SU-DHL-6 (cell line): ENCODE data around the gene COA8.

Experiments used
- H2AFZ ChIP-seq: fragments of 200-600 bp; sonication (generic); 2 replicates; pipeline ENCODE4 v1.6.1; 2014; ENCODE audit warnings: low read depth, mild to moderate bottlenecking, moderate library complexity, mixed read lengths, antibody characterized with exemption, low read length; ENCODE audit not compliant: severe bottlenecking
- H3F3A ChIP-seq: fragments of 200-600 bp; shearing (Covaris generic); 2 replicates; pipeline ENCODE4 v1.6.0; 2016; ENCODE audit warnings: antibody characterized with exemption, mild to moderate bottlenecking; ENCODE audit not compliant: insufficient read depth
- H3K27ac ChIP-seq: fragments of 200-600 bp; sonication (generic); 2 replicates; pipeline ENCODE4 v1.5.1; 2016; ENCODE audit warnings: low read depth, mild to moderate bottlenecking, low read length, moderate library complexity, mixed read lengths
- H3K27me3 ChIP-seq: fragments of 200-600 bp; sonication (generic), shearing (Covaris generic); 2 replicates; pipeline ENCODE4 v1.6.0; 2014; ENCODE audit warnings: mild to moderate bottlenecking, low read length
- H3K36me3 ChIP-seq: fragments of 200-600 bp; sonication (generic); 2 replicates; pipeline ENCODE4 v1.6.1; 2014; ENCODE audit warnings: mild to moderate bottlenecking, low read length, mixed read lengths
- H3K4me2 ChIP-seq: fragments of 300-600, 200-600 bp; shearing (Covaris generic), sonication (generic); 2 replicates; pipeline ENCODE4 v1.6.0; 2014; ENCODE audit warnings: low read length, low read depth, mild to moderate bottlenecking; ENCODE audit not compliant: poor library complexity, severe bottlenecking
- H3K4me3 ChIP-seq: fragments of 200-600 bp; sonication (generic); 2 replicates; pipeline ENCODE4 v1.5.1; 2014; ENCODE audit warnings: antibody characterized with exemption, low read length, mild to moderate bottlenecking, mixed read lengths; ENCODE audit not compliant: insufficient read depth, poor library complexity, severe bottlenecking
- H3K79me2 ChIP-seq: fragments of 200-600 bp; sonication (generic); 2 replicates; pipeline ENCODE4 v1.6.1; 2014; ENCODE audit warnings: mild to moderate bottlenecking, low read length, moderate library complexity; ENCODE audit not compliant: insufficient read depth
- H3K9ac ChIP-seq: fragments of 200-600 bp; sonication (generic); 2 replicates; pipeline ENCODE4 v1.7.0; 2014; ENCODE audit warnings: mild to moderate bottlenecking, low read length
- H3K9me2 ChIP-seq: fragments of 200-600 bp; sonication (generic); replicated peaks from 2 replicates; pipeline ENCODE4 v1.6.1; 2014; ENCODE audit warnings: low read length; ENCODE audit not compliant: insufficient read depth
- H3K9me3 ChIP-seq: fragments of 200-600 bp; sonication (generic); 2 replicates; pipeline ENCODE4 v1.6.1; 2014; ENCODE audit warnings: low read length, mixed read lengths; ENCODE audit not compliant: insufficient read depth
- H4K20me1 ChIP-seq: fragments of 200-600 bp; sonication (generic); 2 replicates; pipeline ENCODE4 v1.6.1; 2014; ENCODE audit warnings: low read depth, mild to moderate bottlenecking, antibody characterized with exemption, low read length, moderate library complexity, mixed read lengths
- EZH2phosphoT487 ChIP-seq: fragments of 200-600 bp; sonication (generic), shearing (Covaris generic); conservative IDR thresholded peaks from 2 replicates; pipeline ENCODE4 v1.6.1; 2018; ENCODE audit warnings: mild to moderate bottlenecking, antibody characterized with exemption, low read length, moderate library complexity, mixed read lengths
- TF ChIP-seq, protein P1 (sequence below): fragments of 200-600 bp; sonication (generic); IDR thresholded peaks from one replicate; pipeline ENCODE4 v1.5.1; 2017; ENCODE audit warnings: antibody characterized with exemption, mild to moderate bottlenecking, low read length, moderate library complexity; ENCODE audit not compliant: insufficient read depth, poor library complexity, severe bottlenecking

COA8 gene

DNA sequence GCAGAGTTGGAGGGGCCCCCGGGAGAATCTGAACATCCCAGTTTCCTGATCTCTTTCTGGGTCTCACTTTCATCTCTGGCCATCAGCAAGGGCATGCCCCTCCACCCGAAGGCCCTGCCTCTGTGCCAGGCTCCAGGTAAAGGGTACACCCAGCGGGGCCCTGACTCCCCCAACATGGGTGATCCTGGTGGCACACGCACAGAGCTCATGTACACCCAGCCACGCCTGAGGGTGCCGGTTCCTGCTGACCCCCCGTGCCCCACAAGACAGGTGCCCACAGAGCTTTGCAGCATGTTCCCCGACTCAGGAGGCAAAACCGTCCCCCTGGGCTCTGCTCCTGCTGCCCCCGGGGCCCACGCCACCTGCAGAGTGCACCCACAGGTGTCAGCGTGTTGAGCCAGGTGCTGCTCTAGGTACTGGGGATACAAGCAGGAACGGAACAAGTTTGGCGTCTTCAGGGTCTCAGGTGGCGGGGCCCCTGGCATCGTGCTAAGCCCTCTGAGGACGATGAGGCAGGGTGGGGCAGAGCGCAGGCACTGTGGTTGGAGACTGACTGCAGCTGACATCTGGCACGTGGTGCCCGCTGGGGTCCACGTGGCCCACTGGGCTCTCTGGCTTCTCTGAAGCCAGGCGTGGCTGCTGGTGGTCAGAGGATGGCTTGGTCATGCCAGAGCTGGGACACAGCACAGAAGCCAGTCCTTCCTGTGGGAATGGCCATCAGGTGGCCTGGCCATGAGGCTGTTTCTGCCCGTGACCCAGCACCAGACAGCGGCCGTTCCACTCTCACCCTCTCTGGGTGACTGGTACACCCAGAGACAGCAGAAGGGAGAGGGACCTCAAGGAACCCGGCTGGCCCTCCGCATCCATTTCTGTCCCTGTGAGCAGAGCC is 14.1 kb upstream of the COA8 start:
- Histone ChIP-seq H3K4me3 (no peak overlapping the region), H3K9me3 (no peaks in the 10 kb centered on the region), H3K79me2 (no peaks in the 10 kb centered on the region), H4K20me1 (no peaks in the 10 kb centered on the region), H3K9ac (no peak overlapping the region), H3K27me3 (no peaks in the 10 kb centered on the region), H3K27ac (no peak overlapping the region), H3K4me2 (no peak overlapping the region), H2AFZ (no peak overlapping the region), H3K9me2 (no peaks in the 10 kb centered on the region), H3K36me3 (no peaks in the 10 kb centered on the region), H3F3A (no peaks in the 10 kb centered on the region)
- TF ChIP-seq EZH2phosphoT487 = no peak
- TF ChIP-seq, protein P1, sequence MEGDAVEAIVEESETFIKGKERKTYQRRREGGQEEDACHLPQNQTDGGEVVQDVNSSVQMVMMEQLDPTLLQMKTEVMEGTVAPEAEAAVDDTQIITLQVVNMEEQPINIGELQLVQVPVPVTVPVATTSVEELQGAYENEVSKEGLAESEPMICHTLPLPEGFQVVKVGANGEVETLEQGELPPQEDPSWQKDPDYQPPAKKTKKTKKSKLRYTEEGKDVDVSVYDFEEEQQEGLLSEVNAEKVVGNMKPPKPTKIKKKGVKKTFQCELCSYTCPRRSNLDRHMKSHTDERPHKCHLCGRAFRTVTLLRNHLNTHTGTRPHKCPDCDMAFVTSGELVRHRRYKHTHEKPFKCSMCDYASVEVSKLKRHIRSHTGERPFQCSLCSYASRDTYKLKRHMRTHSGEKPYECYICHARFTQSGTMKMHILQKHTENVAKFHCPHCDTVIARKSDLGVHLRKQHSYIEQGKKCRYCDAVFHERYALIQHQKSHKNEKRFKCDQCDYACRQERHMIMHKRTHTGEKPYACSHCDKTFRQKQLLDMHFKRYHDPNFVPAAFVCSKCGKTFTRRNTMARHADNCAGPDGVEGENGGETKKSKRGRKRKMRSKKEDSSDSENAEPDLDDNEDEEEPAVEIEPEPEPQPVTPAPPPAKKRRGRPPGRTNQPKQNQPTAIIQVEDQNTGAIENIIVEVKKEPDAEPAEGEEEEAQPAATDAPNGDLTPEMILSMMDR = no peak

DNA sequence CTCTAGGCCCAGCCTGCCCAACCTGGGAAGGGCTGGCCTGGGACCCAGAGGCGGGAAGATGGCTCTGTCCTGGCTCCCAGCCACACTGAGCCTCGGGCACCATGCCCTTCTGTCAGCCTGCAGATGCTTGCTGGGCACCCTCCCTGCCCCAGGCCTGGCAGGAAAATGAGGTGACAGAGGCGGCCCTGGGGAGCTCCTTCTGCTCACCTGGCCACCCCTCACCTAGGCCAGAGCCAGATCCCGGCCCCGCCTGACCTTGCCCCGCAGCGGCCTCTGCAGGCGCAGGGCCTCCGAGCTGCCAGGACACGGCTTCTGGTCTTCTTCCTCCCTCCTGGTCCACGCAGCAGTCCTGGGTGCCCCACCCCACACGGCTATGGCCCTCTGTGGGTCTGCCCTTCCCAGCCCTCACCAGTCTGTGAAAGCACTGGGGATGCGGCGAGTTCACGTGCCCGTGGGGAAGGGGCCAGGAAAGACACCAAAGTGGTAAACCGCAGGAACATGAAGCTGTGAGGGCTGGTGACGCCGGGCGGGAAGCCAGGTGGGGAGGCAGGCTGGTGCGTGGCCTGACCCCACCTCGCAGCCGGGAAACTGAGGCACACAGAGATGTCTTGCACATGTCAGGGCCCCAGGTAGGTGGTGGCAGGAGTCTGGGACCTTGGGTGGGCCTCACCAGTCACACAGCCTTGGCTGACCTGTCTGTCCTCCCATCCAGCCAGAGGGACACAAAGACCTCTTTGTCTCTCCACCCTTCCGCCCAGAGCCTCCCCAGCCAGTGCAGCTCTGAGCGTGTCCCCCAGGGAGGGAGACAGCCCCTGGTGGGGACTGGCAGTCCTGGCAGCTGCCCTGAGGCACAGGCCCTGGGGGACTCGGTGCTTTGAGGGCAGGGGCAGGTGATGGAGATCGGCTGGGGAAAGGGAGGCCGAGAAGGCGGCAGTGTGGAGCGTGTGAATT is 13.1 kb upstream of the COA8 start:
- Histone ChIP-seq H3K4me3 (no peak overlapping the region), H2AFZ (no peak overlapping the region), H3F3A (no peaks in the 10 kb centered on the region), H3K36me3 (no peaks in the 10 kb centered on the region), H3K27me3 (no peaks in the 10 kb centered on the region), H3K27ac (no peak overlapping the region), H3K9ac (no peak overlapping the region), H3K9me3 (no peaks in the 10 kb centered on the region), H3K4me2 (no peak overlapping the region), H4K20me1 (no peaks in the 10 kb centered on the region), H3K9me2 (no peaks in the 10 kb centered on the region), H3K79me2 (no peaks in the 10 kb centered on the region)
- TF ChIP-seq, protein P1 = no peak
- TF ChIP-seq EZH2phosphoT487 = no peak

DNA sequence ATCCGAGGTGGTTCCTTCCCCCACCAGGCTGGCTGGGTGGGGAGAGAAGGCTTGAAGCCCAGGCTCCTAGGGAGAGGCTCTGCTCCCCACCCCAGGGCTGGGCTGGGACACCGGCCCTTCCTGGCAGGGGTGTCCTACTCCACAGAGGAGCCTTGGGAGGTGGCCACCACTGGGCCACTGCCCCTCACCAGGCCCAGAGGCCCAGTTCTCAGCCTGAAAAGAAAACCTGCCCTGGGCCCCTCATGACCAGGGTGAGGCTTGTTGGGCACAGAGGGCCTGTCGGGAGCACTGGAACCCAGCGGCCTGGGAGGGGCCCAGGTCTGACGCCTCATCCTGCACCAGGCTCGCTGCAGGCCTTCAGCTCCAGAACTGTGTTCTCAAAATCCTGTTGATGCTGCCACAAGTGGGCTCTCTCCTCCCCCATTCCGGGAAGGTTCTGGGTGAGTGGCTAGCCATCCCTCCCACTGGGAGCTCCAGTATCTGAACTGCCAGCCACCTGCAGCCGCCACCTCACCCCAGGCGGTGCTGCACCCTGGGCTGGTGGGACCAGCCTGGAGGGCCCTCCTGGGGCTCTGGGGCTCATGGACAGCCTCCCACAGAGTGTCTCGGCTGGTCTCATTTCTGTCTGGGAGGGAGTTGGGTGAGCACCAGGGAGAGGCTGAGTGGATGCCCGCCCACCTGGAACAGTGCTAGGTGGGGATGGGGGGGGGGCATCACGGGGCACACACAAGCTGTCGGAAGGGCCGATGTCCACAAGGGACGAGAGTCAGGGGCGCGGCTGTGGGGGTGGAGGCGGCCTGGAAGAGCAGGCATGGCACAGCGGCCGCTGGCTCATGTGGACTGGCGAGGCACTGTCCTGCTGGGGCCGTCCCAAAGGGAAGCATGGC is 12.1 kb upstream of the COA8 start:
- H2AFZ ChIP-seq = no peak overlapping the region
- H3K9me2 ChIP-seq = no peaks in the 10 kb centered on the region
- TF ChIP-seq EZH2phosphoT487 = no peak
- TF ChIP-seq, protein P1 = no peak
- no peak overlapping the region for H3K4me2 ChIP-seq
- no peaks in the 10 kb centered on the region for H3K79me2 ChIP-seq
- no peak overlapping the region for H3K27ac ChIP-seq
- no peak overlapping the region for H3K9ac ChIP-seq
- H3K9me3 ChIP-seq = no peaks in the 10 kb centered on the region
- no peaks in the 10 kb centered on the region for H3K27me3 ChIP-seq
- no peaks in the 10 kb centered on the region for H3K36me3 ChIP-seq
- H3K4me3 ChIP-seq = no peak overlapping the region
- H3F3A ChIP-seq = no peaks in the 10 kb centered on the region
- H4K20me1 ChIP-seq = no peaks in the 10 kb centered on the region
